ENCODE measurements around the gene DAAM2. TPM values are rescaled to one million over a fixed set of nuclear protein-coding genes. Genes with fewer than 3 reads are reported as not detected.

The DAAM2 gene
- total RNA-seq, 2 experiments from 2014 or later = not detected

DNA sequence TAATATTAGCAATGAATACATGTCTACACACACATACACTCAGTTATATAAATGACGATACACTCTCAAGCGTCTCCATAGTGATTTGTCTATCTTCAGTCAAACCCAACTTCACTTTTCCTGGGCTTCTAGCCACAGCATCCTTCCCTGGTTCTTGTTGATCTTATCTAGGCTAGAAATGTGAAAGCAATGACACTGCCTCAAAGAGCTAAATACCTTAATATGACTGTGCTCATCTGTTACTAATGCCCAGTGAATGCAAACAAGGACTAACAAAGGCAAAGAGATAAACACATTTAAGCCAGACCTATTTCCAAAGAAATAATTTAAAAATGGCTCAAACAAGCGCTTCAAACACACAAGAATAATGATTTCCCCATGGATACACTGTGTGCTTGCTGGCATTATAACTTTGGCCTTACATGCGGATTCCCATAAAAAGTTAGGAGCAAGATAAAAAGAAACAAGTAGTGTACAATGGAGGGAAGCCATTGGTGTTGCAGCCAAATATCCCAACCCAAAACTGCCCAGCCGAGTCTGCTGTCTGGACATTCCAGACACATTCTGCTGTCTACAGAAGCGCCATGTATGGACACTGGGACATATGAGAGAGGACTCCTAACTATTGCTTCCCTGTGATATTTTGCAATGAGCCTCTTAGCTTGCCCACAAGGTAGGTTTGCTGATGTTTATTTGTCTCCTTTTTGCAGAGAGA is 19.5 kb upstream of the DAAM2 start:
- POLR2A ChIA-PET = no interaction called here
- Mint-ChIP-seq H3K36me3 (ENCODE audit: low read depth) (no peaks in the 10 kb centered on the region), H3K27me3 (no peaks in the 10 kb centered on the region), H3K4me1 (no peaks in the 10 kb centered on the region), H3K27ac (no peak overlapping the region), H3K4me3 (no peak overlapping the region), H3K9me3 (no peaks in the 10 kb centered on the region)
- DNase-seq = no peak
- CTCF ChIA-PET = no interaction called here

- ChIA-PET CTCF (interaction anchor here (0.8 kb wide), 1 partner anchor 379 kb away, joined by 3 read pairs; no protein-coding TSS in a partner anchor), POLR2A (no interaction called here)
- no peak for DNase-seq
- no peaks in the 10 kb centered on the region for H3K27me3 Mint-ChIP-seq
- no peak overlapping the region for H3K4me3 Mint-ChIP-seq
- no peaks in the 10 kb centered on the region for H3K9me3 Mint-ChIP-seq
- no peaks in the 10 kb centered on the region for H3K4me1 Mint-ChIP-seq
- H3K27ac Mint-ChIP-seq = no peak overlapping the region
- H3K36me3 Mint-ChIP-seq (ENCODE audit: low read depth) = no peaks in the 10 kb centered on the region
Measured at GRCh38 chr6:39773782-39774181, 18.4 kb upstream of the DAAM2 start.

DNA sequence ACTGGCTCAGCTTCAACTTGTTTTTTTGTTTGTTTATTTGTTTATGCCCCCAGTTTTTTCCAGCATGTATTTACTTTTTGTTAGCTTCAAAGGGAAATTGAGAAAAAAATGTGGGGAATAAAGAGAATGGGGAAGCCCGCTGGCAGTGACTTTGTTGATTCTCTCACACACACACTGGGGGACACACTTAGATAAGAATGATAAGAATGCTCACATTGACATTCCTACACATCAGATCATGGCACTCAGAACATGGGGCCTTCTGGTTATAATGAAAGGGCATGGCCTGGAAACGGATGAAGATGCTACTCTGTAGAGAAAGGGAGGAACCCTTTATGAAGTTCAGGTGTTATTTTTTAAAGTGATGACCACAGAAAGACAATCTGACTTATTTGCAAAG is 15.6 kb upstream of the DAAM2 start:
- no peaks in the 10 kb centered on the region for H3K36me3 Mint-ChIP-seq (ENCODE audit: low read depth)
- no peaks in the 10 kb centered on the region for H3K4me1 Mint-ChIP-seq
- no peaks in the 10 kb centered on the region for H3K9me3 Mint-ChIP-seq
- no peaks in the 10 kb centered on the region for H3K27me3 Mint-ChIP-seq
- ChIA-PET POLR2A (no interaction called here), CTCF (no interaction called here)
- no peak overlapping the region for H3K27ac Mint-ChIP-seq
- no peak for DNase-seq
- no peak overlapping the region for H3K4me3 Mint-ChIP-seq

DNA sequence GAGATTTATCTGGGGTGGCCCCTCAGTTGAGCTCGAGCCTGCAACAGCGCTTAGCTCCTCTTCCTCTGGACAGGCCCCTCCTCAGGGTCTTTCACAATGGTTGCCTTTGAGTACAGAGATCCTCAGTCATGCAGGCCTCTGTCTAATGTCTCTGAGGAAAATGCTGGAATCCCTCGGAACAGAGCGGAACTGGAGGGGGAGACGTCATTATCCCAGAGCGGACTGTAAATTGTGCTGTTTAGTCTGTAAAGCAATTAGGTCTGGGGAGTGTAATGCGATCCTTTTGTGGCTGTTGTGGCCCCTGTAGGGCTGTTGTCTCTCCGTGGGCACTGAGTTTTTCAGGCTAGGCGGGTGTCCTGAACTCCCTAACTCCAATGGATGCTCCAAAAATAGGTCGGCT is 15.0 kb upstream of the DAAM2 start:
- H3K36me3 Mint-ChIP-seq (ENCODE audit: low read depth) = no peaks in the 10 kb centered on the region
- ChIA-PET POLR2A (no interaction called here), CTCF (no interaction called here)
- no peaks in the 10 kb centered on the region for H3K9me3 Mint-ChIP-seq
- no peaks in the 10 kb centered on the region for H3K27me3 Mint-ChIP-seq
- H3K4me1 Mint-ChIP-seq = no peaks in the 10 kb centered on the region
- no peak overlapping the region for H3K27ac Mint-ChIP-seq
- H3K4me3 Mint-ChIP-seq = no peak overlapping the region
- DNase-seq = no peak

DNA sequence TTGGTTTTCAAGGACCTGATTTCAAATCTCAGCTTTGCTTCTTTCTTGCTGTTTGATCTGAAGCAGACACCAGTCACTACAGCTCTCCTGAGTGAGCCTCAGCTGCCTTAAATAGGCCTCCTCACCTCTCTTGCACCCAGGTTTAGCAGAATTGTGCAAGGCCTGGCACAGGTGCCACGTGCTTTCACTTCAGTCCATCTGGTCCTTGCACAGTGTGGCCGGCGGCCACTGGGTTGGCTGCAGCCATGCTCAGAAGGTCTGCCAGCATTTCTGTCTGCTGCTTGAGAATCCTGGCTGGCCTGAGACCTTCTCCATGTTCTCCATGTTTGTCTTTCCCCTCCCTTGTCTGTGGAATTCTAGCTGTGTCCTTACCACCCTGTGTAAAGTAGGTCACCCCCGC is 14.5 kb upstream of the DAAM2 start:
- DNase-seq = no peak
- Mint-ChIP-seq H3K27me3 (no peaks in the 10 kb centered on the region), H3K36me3 (ENCODE audit: low read depth) (no peaks in the 10 kb centered on the region), H3K9me3 (no peaks in the 10 kb centered on the region), H3K27ac (no peak overlapping the region), H3K4me1 (no peaks in the 10 kb centered on the region), H3K4me3 (no peak overlapping the region)
- CTCF ChIA-PET = no interaction called here
- POLR2A ChIA-PET = no interaction called here

DNA sequence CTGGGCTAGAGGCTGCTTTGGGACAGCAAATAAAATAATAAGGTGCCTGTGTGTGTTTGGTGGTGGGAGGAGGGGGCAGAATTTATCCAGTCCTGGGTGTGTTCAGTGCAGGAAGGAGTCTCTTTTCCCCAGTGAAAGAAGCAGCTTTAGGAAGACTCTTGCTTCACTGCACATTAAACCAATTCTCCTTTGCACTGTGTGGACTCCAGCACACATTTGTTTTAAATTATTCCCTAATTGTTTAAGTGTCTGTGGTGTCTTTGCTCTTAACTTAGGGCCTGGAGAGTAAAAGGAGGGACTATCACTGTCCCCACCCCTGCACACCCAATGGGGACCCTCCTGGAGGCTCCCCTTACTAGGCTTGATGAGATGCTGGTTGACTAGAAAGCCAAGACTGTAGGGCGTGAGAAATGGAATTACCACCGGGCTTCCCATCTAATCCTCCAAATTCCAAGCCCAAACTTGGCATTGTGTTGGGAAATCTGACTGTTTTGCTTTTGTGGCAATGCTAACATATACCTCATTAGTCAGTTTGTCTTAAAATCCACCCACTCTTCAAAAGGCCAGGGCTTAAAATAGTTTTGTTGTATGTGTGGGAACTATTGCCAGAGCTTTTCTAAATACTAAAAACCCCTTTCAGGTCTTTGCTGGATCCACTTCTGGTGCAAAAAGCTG is 13.5 kb upstream of the DAAM2 start:
- DNase-seq = no peak
- no peak overlapping the region for H3K27ac Mint-ChIP-seq
- ChIA-PET POLR2A (no interaction called here), CTCF (no interaction called here)
- H3K4me1 Mint-ChIP-seq = no peaks in the 10 kb centered on the region
- H3K9me3 Mint-ChIP-seq = no peaks in the 10 kb centered on the region
- peaks cover 4% of the 10 kb centered on the region for H3K27me3 Mint-ChIP-seq
- H3K36me3 Mint-ChIP-seq (ENCODE audit: low read depth) = no peaks in the 10 kb centered on the region
- H3K4me3 Mint-ChIP-seq = no peak overlapping the region

GRCh38 chr6:39785281-39785680 is 6.9 kb upstream of the DAAM2 start:
- no peaks in the 10 kb centered on the region for H3K4me1 Mint-ChIP-seq
- CTCF ChIA-PET = no interaction called here
- peaks cover 9% of the 10 kb centered on the region for H3K27me3 Mint-ChIP-seq
- no peak overlapping the region for H3K27ac Mint-ChIP-seq
- H3K9me3 Mint-ChIP-seq = no peaks in the 10 kb centered on the region
- DNase-seq = no peak
- no peaks in the 10 kb centered on the region for H3K36me3 Mint-ChIP-seq (ENCODE audit: low read depth)
- POLR2A ChIA-PET = no interaction called here
- no peak overlapping the region for H3K4me3 Mint-ChIP-seq

GRCh38 chr6:39786649-39787048 is 5.5 kb upstream of the DAAM2 start:
- H3K4me1 Mint-ChIP-seq = no peaks in the 10 kb centered on the region
- ChIA-PET POLR2A (no interaction called here), CTCF (no interaction called here)
- peaks cover 17% of the 10 kb centered on the region for H3K27me3 Mint-ChIP-seq
- no peak overlapping the region for H3K27ac Mint-ChIP-seq
- no peaks in the 10 kb centered on the region for H3K36me3 Mint-ChIP-seq (ENCODE audit: low read depth)
- H3K9me3 Mint-ChIP-seq = no peaks in the 10 kb centered on the region
- no peak overlapping the region for H3K4me3 Mint-ChIP-seq
- DNase-seq = no peak

DNA sequence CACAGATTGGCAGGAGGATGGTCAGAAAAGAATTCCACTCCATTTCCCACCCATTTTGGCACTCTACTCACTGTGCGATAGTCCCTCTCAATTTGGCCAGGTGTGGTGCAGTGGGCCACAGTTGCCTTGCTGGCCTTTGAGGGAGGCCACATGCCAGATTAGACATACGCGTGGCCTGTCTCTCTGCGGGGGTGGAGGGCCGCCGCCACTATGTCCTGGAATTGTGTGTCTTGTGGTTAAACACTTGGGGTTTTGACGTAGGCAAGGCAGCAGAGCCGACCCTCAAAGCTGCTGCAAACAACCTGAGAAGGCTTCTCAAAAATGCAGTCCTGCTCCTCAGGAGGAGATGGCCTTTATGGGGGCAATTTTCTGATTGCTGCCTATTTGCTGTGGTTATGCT is 4.9 kb upstream of the DAAM2 start:
- H3K4me1 Mint-ChIP-seq = no peaks in the 10 kb centered on the region
- H3K27me3 Mint-ChIP-seq = peaks cover 19% of the 10 kb centered on the region
- CTCF ChIA-PET = no interaction called here
- POLR2A ChIA-PET = no interaction called here
- H3K4me3 Mint-ChIP-seq = no peak overlapping the region
- no peak overlapping the region for H3K27ac Mint-ChIP-seq
- no peaks in the 10 kb centered on the region for H3K9me3 Mint-ChIP-seq
- H3K36me3 Mint-ChIP-seq (ENCODE audit: low read depth) = no peaks in the 10 kb centered on the region
- no peak for DNase-seq

DNA sequence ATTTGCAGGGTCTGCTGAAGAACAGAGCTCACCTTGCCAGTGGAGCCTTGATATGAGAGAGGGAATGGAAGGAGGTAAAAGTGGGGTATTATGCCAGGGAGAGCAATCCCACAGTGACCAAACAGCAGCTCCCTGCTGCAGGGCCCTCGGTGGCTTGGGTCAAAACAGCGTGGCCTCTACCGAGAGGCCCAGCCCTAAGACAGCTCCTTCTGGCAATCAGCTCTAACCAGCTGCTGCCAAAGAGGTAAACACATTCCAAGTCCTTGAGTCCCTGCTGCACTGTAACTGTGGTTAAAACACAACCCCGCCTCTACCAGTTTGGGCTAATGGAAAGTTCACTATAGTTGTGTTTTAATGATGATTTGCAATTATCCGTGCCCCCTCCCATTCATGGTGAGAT is 1.4 kb upstream of the DAAM2 start:
- Mint-ChIP-seq H3K36me3 (ENCODE audit: low read depth) (no peaks in the 10 kb centered on the region), H3K4me1 (no peaks in the 10 kb centered on the region), H3K4me3 (no peak overlapping the region), H3K27ac (no peak overlapping the region), H3K9me3 (no peaks in the 10 kb centered on the region), H3K27me3 (peaks cover 46% of the 10 kb centered on the region)
- no peak for DNase-seq
- ChIA-PET CTCF (no interaction called here), POLR2A (no interaction called here)

GRCh38 chr6:39791311-39791710 is 865 bp upstream of the DAAM2 start:
- Mint-ChIP-seq H3K9me3 (no peaks in the 10 kb centered on the region), H3K4me3 (no peak overlapping the region), H3K27me3 (peaks cover 45% of the 10 kb centered on the region), H3K4me1 (no peaks in the 10 kb centered on the region), H3K36me3 (ENCODE audit: low read depth) (no peaks in the 10 kb centered on the region), H3K27ac (no peak overlapping the region)
- POLR2A ChIA-PET = no interaction called here
- CTCF ChIA-PET = no interaction called here
- no peak for DNase-seq

DNA sequence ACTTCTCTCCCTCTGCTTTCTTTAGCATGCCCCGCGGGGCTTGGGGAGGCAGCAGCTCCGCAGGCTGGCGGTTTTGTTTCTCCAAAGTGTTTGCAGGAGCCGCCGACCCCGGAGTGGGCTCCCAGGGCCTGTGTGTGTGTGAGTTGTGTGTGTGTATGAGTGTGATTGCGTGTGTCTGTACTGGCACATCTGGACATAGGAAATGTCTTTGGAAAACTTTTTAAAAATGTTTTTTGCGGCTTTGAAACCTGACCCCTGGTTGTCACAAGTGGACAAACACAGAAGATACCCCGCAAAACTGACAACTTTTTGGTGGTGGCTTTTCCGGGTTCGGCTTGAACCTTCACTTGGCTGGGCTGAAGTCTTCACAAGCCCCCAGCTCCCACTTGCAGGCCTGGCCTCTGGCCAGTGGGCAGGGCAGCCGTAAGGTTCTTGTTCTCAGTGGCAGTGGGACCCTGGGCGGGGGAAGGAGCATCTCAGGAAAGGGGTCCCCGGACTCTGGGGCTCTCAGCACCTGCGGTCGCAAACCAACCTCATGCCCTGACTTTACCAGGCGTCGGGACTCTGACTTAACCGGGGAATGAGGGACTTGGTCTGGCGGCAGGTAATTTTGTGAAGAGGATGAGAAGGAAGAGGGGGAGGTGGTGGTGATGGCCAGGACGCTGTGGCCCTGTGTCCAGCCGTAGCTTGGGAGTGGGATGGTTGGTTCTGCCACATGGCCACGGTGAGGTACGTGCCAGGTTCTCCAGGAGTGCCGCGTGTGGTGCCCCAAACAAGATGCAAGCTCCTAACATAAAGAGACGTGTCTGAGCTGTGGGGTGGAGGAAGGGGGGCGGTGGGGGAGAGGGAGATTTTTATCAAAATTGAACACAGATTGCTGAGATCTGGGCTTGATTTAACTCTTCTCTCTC is 619 bp downstream of the DAAM2 start:
- no peaks in the 10 kb centered on the region for H3K9me3 Mint-ChIP-seq
- no peaks in the 10 kb centered on the region for H3K4me1 Mint-ChIP-seq
- CTCF ChIA-PET = no interaction called here
- POLR2A ChIA-PET = no interaction called here
- H3K4me3 Mint-ChIP-seq = no peak overlapping the region
- H3K36me3 Mint-ChIP-seq (ENCODE audit: low read depth) = no peaks in the 10 kb centered on the region
- H3K27me3 Mint-ChIP-seq = peaks cover 45% of the 10 kb centered on the region
- peak overlapping the region; percentile 44 for H3K27ac Mint-ChIP-seq
- no peak for DNase-seq

GRCh38 chr6:39793516-39793915 is 1.3 kb downstream of the DAAM2 start:
- CTCF ChIA-PET = no interaction called here
- POLR2A ChIA-PET = no interaction called here
- Mint-ChIP-seq H3K36me3 (ENCODE audit: low read depth) (no peaks in the 10 kb centered on the region), H3K4me3 (no peak overlapping the region), H3K9me3 (no peaks in the 10 kb centered on the region), H3K27ac (no peak overlapping the region), H3K4me1 (no peaks in the 10 kb centered on the region), H3K27me3 (peaks cover 45% of the 10 kb centered on the region)
- DNase-seq = no peak

Data from activated CD4-positive, alpha-beta T cell treated with anti-CD3 and anti-CD28 coated beads, Interleukin-2, amount 10 ng/mL, durations not matched to agents 7 days and 5 days (primary cell).